GM18868 (cell line): ENCODE results near the gene CSAD.

ENCODE experiments used
- ATAC-seq: cut with Tn5 transposase; IDR thresholded peaks from one replicate; pipeline ENCODE4 v1.9.1; 2021; ENCODE audit warnings: mild to moderate bottlenecking, moderate library complexity; ENCODE audit not compliant: unreplicated experiment

The CSAD gene

GRCh38 chr12:53200107-53200457 lies 19.4 kb upstream of the CSAD start:
- peak; percentile 18 for ATAC-seq

GRCh38 chr12:53199700-53200099 lies 19.0 kb upstream of the CSAD start:
- no peak for ATAC-seq

GRCh38 chr12:53198486-53199110 lies 17.9 kb upstream of the CSAD start:
- ATAC-seq, result no peak

- no peak for ATAC-seq
Measured at GRCh38 chr12:53197011-53197640, 16.4 kb upstream of the CSAD start.

- ATAC-seq, result no peak
Measured at GRCh38 chr12:53196486-53196885, 15.8 kb upstream of the CSAD start.

- no peak for ATAC-seq
Measured at GRCh38 chr12:53195516-53196420, 15.0 kb upstream of the CSAD start.

- no peak for ATAC-seq
Measured at GRCh38 chr12:53194973-53195372, 14.2 kb upstream of the CSAD start.

- no peak for ATAC-seq
Measured at GRCh38 chr12:53193985-53194716, 13.4 kb upstream of the CSAD start.

- ATAC-seq, result no peak
Measured at GRCh38 chr12:53193040-53193439, 12.3 kb upstream of the CSAD start.

GRCh38 chr12:53192531-53193021 lies 11.9 kb upstream of the CSAD start:
- no peak for ATAC-seq

- no peak for ATAC-seq
Measured at GRCh38 chr12:53191885-53192530, 11.3 kb upstream of the CSAD start.

- no peak for ATAC-seq
Measured at GRCh38 chr12:53191096-53191884, 10.6 kb upstream of the CSAD start.

- ATAC-seq, result peak; percentile 70
Measured at GRCh38 chr12:53190108-53190729, 9.5 kb upstream of the CSAD start.

GRCh38 chr12:53187145-53187899 lies 6.6 kb upstream of the CSAD start:
- ATAC-seq, result no peak

GRCh38 chr12:53186745-53187144 lies 6.0 kb upstream of the CSAD start:
- no peak for ATAC-seq

GRCh38 chr12:53185582-53186153 lies 4.9 kb upstream of the CSAD start:
- no peak for ATAC-seq

GRCh38 chr12:53184828-53185227 lies 4.1 kb upstream of the CSAD start:
- ATAC-seq, result no peak

- no peak for ATAC-seq
Measured at GRCh38 chr12:53182903-53183302, 2.2 kb upstream of the CSAD start.
